NCI-H2227 (cell line): ENCODE data around the gene SERPINB2.
A peak's percentile ranks its signal among the peaks of the same experiment; 100 is the strongest.
"Not testable (repeated sequence)": the region's sequence is repeated elsewhere in the genome, so short reads cannot be mapped to it uniquely, and the experiment has no call there.

Source experiments
- DNase-seq: peaks from one replicate; lab custom pipeline; 2025; ENCODE audit not compliant: unreplicated experiment; lab: John Stamatoyannopoulos, UW

SERPINB2 gene

GRCh38 chr18:63930773-63931354, 43.4 kb downstream of the SERPINB2 start:
- DNase-seq = no peak

GRCh38 chr18:63936156-63936931, 48.8 kb downstream of the SERPINB2 start:
- peak; percentile 88 for DNase-seq

- no peak for DNase-seq
Measured at GRCh38 chr18:63936932-63937393, 49.5 kb downstream of the SERPINB2 start.

- no peak for DNase-seq
Measured at GRCh38 chr18:63940008-63940407, 52.5 kb downstream of the SERPINB2 start.

GRCh38 chr18:63940543-63941050, 53.1 kb downstream of the SERPINB2 start:
- not testable (repeated sequence) for DNase-seq

- no peak for DNase-seq
Measured at GRCh38 chr18:63947051-63947790, 59.7 kb downstream of the SERPINB2 start.

- peak; percentile 73 for DNase-seq
Measured at GRCh38 chr18:63949068-63949737, 61.7 kb downstream of the SERPINB2 start, which contains the start of gene HMSD. HMSD (plus strand) TSS chr18:63949301; CDS start chr18:63953456, 4,155 bp downstream.

GRCh38 chr18:63951302-63951705, 63.8 kb downstream of the SERPINB2 start:
- no peak for DNase-seq
